ENCODE measurements around the gene ST3GAL4. TPM values are rescaled to one million over a fixed set of nuclear protein-coding genes. Genes with fewer than 3 reads are reported as not detected.

The ST3GAL4 gene
- total RNA-seq, 1 experiment from 2014 or later, result 17.3 TPM

- 0 out of 2 replicates have a peak, but pooled peaks have one; percentile 56 for TF ChIP-seq AFF4 (CRISPR knock-in tag; IDR thresholded peaks at IDR 0.05; ENCODE audit: borderline replicate concordance)
- TF ChIP-seq, protein P1, sequence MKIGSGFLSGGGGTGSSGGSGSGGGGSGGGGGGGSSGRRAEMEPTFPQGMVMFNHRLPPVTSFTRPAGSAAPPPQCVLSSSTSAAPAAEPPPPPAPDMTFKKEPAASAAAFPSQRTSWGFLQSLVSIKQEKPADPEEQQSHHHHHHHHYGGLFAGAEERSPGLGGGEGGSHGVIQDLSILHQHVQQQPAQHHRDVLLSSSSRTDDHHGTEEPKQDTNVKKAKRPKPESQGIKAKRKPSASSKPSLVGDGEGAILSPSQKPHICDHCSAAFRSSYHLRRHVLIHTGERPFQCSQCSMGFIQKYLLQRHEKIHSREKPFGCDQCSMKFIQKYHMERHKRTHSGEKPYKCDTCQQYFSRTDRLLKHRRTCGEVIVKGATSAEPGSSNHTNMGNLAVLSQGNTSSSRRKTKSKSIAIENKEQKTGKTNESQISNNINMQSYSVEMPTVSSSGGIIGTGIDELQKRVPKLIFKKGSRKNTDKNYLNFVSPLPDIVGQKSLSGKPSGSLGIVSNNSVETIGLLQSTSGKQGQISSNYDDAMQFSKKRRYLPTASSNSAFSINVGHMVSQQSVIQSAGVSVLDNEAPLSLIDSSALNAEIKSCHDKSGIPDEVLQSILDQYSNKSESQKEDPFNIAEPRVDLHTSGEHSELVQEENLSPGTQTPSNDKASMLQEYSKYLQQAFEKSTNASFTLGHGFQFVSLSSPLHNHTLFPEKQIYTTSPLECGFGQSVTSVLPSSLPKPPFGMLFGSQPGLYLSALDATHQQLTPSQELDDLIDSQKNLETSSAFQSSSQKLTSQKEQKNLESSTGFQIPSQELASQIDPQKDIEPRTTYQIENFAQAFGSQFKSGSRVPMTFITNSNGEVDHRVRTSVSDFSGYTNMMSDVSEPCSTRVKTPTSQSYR (CRISPR knock-in tag; IDR thresholded peaks at IDR 0.05), result no peak; the same call in 1 of the 2 replicates
- TF ChIP-seq ZNF416 (CRISPR knock-in tag; IDR thresholded peaks at IDR 0.05), result no peak
- TF ChIP-seq ZNF512 (CRISPR knock-in tag; IDR thresholded peaks at IDR 0.05; ENCODE audit: borderline replicate concordance), result no peak
- no peak for TF ChIP-seq ZMAT4 (CRISPR knock-in tag; IDR thresholded peaks at IDR 0.05)
- TF ChIP-seq SP1 (CRISPR knock-in tag; conservative IDR thresholded peaks at IDR 0.05), result peak; percentile 61; the same call in 1 of the 2 replicates
- no peak for TF ChIP-seq ATF1 (CRISPR knock-in tag; IDR thresholded peaks at IDR 0.05)
- no peak for TF ChIP-seq OVOL2 (CRISPR knock-in tag; IDR thresholded peaks at IDR 0.05; ENCODE audit: borderline replicate concordance)
- TF ChIP-seq, protein P2, sequence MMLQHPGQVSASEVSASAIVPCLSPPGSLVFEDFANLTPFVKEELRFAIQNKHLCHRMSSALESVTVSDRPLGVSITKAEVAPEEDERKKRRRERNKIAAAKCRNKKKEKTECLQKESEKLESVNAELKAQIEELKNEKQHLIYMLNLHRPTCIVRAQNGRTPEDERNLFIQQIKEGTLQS (CRISPR knock-in tag; conservative IDR thresholded peaks at IDR 0.05), result no peak
- TF ChIP-seq RORB (CRISPR knock-in tag; IDR thresholded peaks at IDR 0.05), result no peak
Measured at GRCh38 chr11:126416542-126417090, 61.1 kb downstream of the ST3GAL4 start (continued).

DNA sequence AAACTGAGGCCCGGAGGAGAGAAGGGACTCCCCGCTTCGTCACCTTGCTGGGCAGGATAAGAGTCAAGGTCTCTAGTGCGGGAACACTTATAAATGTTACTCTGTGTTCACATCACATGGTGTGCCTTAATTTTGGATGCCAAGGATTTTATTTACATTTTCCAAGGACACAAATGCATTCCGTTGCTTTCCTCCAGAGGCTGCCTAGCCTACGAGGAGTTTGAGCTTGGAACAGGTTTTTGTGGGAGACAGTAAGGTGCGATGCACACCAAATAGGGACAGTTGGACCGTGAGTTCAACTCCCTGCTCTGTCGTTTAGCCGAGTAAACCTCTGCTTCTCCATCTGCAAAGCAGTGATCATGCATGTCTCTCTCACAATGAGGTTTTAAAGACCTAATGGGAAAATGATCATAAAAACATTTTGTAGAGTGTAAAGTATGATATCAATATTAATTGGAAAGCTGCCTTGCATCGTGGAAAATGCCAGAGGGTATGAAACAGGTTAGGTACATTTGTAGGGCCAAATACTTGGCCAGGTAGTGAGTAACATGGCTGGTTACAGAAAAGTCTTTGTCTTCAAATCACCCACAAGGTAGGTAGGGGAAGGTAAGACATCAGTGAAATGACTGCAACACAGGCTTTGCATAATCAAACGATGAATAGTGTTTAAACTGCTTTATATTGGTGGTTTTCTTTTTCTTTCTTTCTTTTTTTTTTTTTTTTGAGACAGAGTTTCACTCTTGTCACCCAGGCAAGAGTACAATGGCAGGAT lies 61.8 kb downstream of the ST3GAL4 start:
- Mint-ChIP-seq H3K4me1 (peaks cover 14% of the 10 kb centered on the region), H3K27ac (no peak overlapping the region), H3K4me3 (peak overlapping the region; percentile 50), H3K36me3 (no peaks in the 10 kb centered on the region), H3K9me3 (no peaks in the 10 kb centered on the region), H3K27me3 (ENCODE audit: low read depth) (peaks cover 8% of the 10 kb centered on the region)
- no peak for ATAC-seq
- no peak for DNase-seq (ENCODE audit: low spot score)
- CTCF ChIA-PET, result interaction anchor here (1.0 to 2.1 kb wide), 7 partner anchors 8 to 573 kb away, joined by 3 to 12 read pairs (median 6); no protein-coding TSS in a partner anchor
- POLR2A ChIA-PET, result interaction anchor here (1.6 kb wide), 1 partner anchor 110 kb away, joined by 3 read pairs; no protein-coding TSS in a partner anchor
- TF ChIP-seq, protein P3, sequence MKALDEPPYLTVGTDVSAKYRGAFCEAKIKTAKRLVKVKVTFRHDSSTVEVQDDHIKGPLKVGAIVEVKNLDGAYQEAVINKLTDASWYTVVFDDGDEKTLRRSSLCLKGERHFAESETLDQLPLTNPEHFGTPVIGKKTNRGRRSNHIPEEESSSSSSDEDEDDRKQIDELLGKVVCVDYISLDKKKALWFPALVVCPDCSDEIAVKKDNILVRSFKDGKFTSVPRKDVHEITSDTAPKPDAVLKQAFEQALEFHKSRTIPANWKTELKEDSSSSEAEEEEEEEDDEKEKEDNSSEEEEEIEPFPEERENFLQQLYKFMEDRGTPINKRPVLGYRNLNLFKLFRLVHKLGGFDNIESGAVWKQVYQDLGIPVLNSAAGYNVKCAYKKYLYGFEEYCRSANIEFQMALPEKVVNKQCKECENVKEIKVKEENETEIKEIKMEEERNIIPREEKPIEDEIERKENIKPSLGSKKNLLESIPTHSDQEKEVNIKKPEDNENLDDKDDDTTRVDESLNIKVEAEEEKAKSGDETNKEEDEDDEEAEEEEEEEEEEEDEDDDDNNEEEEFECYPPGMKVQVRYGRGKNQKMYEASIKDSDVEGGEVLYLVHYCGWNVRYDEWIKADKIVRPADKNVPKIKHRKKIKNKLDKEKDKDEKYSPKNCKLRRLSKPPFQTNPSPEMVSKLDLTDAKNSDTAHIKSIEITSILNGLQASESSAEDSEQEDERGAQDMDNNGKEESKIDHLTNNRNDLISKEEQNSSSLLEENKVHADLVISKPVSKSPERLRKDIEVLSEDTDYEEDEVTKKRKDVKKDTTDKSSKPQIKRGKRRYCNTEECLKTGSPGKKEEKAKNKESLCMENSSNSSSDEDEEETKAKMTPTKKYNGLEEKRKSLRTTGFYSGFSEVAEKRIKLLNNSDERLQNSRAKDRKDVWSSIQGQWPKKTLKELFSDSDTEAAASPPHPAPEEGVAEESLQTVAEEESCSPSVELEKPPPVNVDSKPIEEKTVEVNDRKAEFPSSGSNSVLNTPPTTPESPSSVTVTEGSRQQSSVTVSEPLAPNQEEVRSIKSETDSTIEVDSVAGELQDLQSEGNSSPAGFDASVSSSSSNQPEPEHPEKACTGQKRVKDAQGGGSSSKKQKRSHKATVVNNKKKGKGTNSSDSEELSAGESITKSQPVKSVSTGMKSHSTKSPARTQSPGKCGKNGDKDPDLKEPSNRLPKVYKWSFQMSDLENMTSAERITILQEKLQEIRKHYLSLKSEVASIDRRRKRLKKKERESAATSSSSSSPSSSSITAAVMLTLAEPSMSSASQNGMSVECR (CRISPR knock-in tag; IDR thresholded peaks at IDR 0.05; ENCODE audit: borderline replicate concordance), result no peak
- TF ChIP-seq RELA (CRISPR knock-in tag; IDR thresholded peaks at IDR 0.05; ENCODE audit: borderline replicate concordance) (no peak), ZNF512 (CRISPR knock-in tag; IDR thresholded peaks at IDR 0.05; ENCODE audit: borderline replicate concordance) (no peak), NR3C1 (CRISPR knock-in tag; conservative IDR thresholded peaks at IDR 0.05; ENCODE audit: low read depth) (no peak)
